ENCODE results near the gene STH. TPM values are rescaled to one million over a fixed set of nuclear protein-coding genes. Genes with fewer than 3 reads are reported as not detected.

STH gene
- total and polyA plus RNA-seq, 12 donors = not detected

- Histone ChIP-seq H3K27me3 (no peaks in the 10 kb centered on the region), H3K27ac (no peak overlapping the region), H3K4me1 (replicated peaks in 1 of 2) (no peaks in the 10 kb centered on the region), H3K4me3 (no peak overlapping the region), H3K36me3 (replicated peaks in 1 of 2) (no peaks in the 10 kb centered on the region), H3K9me3 (replicated peaks in 1 of 3) (no peaks in the 10 kb centered on the region)
- DNase-seq = no peak
- intact Hi-C loops (cut with DNase I) = no loop called here
- TF ChIP-seq CTCF (IDR thresholded peaks at IDR 0.05) (no peak), POLR2A (IDR thresholded peaks at IDR 0.05) (no peak)
- 87 to 91% (median 90%) methylated on average over 10 of the region's 10 CpGs for WGBS, 4 donors
Measured at GRCh38 chr17:45991341-45991740, 7.7 kb upstream of the STH start.

- Histone ChIP-seq H3K4me1 (replicated peaks in 1 of 2) (no peaks in the 10 kb centered on the region), H3K36me3 (replicated peaks in 1 of 2) (no peaks in the 10 kb centered on the region), H3K4me3 (no peak overlapping the region), H3K9me3 (replicated peaks in 1 of 3) (no peaks in the 10 kb centered on the region), H3K27me3 (no peaks in the 10 kb centered on the region), H3K27ac (no peak overlapping the region)
- TF ChIP-seq CTCF (IDR thresholded peaks at IDR 0.05) = no peak
- no peak for TF ChIP-seq POLR2A (IDR thresholded peaks at IDR 0.05)
- DNase-seq = no peak
- intact Hi-C loops (cut with DNase I) = no loop called here
- WGBS, 4 donors = 66 to 75% (median 70%) methylated on average over 3 to 6 of the region's 6 CpGs
Measured at GRCh38 chr17:45992175-45992574, 6.9 kb upstream of the STH start.

GRCh38 chr17:45992904-45993303 lies 6.1 kb upstream of the STH start:
- no peaks in the 10 kb centered on the region for H3K27me3 ChIP-seq
- no peaks in the 10 kb centered on the region for H3K9me3 ChIP-seq (replicated peaks in 1 of 3)
- no peak for TF ChIP-seq CTCF (IDR thresholded peaks at IDR 0.05)
- TF ChIP-seq POLR2A (IDR thresholded peaks at IDR 0.05) = no peak
- intact Hi-C loops (cut with DNase I) = no loop called here
- 81 to 93% (median 88%) methylated on average over 8 to 10 of the region's 10 CpGs for whole genome bisulfite sequencing, 4 donors
- DNase-seq = no peak
- H3K4me3 ChIP-seq = no peak overlapping the region
- H3K36me3 ChIP-seq (replicated peaks in 1 of 2) = no peaks in the 10 kb centered on the region
- no peak overlapping the region for H3K27ac ChIP-seq
- H3K4me1 ChIP-seq (replicated peaks in 1 of 2) = no peaks in the 10 kb centered on the region

- no peak for TF ChIP-seq CTCF (IDR thresholded peaks at IDR 0.05)
- no peak for TF ChIP-seq POLR2A (IDR thresholded peaks at IDR 0.05)
- Histone ChIP-seq H3K9me3 (replicated peaks in 1 of 3) (no peaks in the 10 kb centered on the region), H3K36me3 (replicated peaks in 1 of 2) (no peaks in the 10 kb centered on the region), H3K27me3 (no peaks in the 10 kb centered on the region), H3K27ac (no peak overlapping the region), H3K4me1 (replicated peaks in 1 of 2) (no peaks in the 10 kb centered on the region), H3K4me3 (no peak overlapping the region)
- WGBS, 4 donors = 87 to 90% (median 89%) methylated on average over 9 to 16 of the region's 16 CpGs
- no peak for DNase-seq
- intact Hi-C loops (cut with DNase I) = no loop called here
Measured at GRCh38 chr17:45993962-45994627, 5.0 kb upstream of the STH start.

All from adrenal gland (tissue), 12 donors.